Left ventricle myocardium inferior (tissue), 1 donor: ENCODE data around the gene SENP1. TPM values are rescaled to one million over a fixed set of nuclear protein-coding genes. Genes with fewer than 3 reads are reported as not detected.

Experiments used
- DNase-seq: peaks from one replicate; pipeline ENCODE4 v3.0.0-alpha.2; 2020
- H3K27ac ChIP-seq: fragments of 200-600 bp; replicated peaks from 2 replicates; pipeline ENCODE4 v1.8.0; 2021
- H3K27me3 ChIP-seq: fragments of 200-600 bp; 2 replicates; pipeline ENCODE4 v1.8.0; 2021; ENCODE audit warnings: low read depth
- H3K36me3 ChIP-seq: fragments of 200-600 bp; 2 replicates; pipeline ENCODE4 v1.8.0; 2021
- H3K4me1 ChIP-seq: fragments of 200-600 bp; 2 replicates; pipeline ENCODE4 v1.8.0; 2021
- H3K4me3 ChIP-seq: fragments of 200-600 bp; 2 replicates; pipeline ENCODE4 v1.8.0; 2021; ENCODE audit warnings: mild to moderate bottlenecking, moderate library complexity
- H3K9me3 ChIP-seq: fragments of 200-600 bp; replicated peaks from 2 replicates; pipeline ENCODE4 v1.8.0; 2021
- intact Hi-C: fragments of 100-400 bp; cut with micrococcal nuclease; formaldehyde crosslinking; loops from one replicate; pipeline ENCODE4 v1.11.0; 2022
- total RNA-seq: library from RNA; stranded (reverse); fragmentation: NEBNext Ultra II Directional; extraction: Animal tissue kit (Norgen Biotek cat#: 25700); gene quantifications from one replicate; pipeline ENCODE4 v1.2.1, GENCODE V29; 2021
- TF ChIP-seq, protein P1 (sequence below): fragments of 200-600 bp; IDR thresholded peaks from 2 replicates; pipeline ENCODE4 v1.8.0; 2021; ENCODE audit warnings: antibody characterized with exemption, mild to moderate bottlenecking, borderline replicate concordance
- donor health status: DM: no; HTN: yes; CAD: no; lungs with severe emphysema.

SENP1 gene
- total RNA-seq, 1 donor from 2014 or later, result 5.3 TPM

DNA sequence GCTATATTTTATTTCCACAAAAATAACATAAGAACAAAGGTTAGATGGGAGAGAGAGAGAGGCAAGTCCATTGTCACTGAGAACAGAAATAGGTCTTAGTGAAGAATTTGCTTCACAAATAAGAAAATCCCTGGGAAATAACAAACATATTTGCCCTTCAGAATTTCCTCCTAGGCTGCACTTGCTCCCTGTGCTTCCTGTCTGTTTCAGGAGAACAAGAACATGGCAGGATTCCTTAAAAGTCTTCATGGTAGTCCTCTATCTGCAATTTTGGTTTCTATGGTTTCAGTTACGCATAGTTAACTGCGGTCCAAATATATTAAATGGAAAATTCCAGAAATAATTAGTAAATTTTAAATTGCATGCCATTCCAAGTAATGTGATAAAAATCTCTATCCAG lies 34.1 kb downstream of the SENP1 start:
- DNase-seq, result no peak
- no peak overlapping the region for H3K27ac ChIP-seq
- H3K4me1 ChIP-seq, result peaks cover 4% of the 10 kb centered on the region
- H3K27me3 ChIP-seq, result no peaks in the 10 kb centered on the region
- TF ChIP-seq, protein P1, sequence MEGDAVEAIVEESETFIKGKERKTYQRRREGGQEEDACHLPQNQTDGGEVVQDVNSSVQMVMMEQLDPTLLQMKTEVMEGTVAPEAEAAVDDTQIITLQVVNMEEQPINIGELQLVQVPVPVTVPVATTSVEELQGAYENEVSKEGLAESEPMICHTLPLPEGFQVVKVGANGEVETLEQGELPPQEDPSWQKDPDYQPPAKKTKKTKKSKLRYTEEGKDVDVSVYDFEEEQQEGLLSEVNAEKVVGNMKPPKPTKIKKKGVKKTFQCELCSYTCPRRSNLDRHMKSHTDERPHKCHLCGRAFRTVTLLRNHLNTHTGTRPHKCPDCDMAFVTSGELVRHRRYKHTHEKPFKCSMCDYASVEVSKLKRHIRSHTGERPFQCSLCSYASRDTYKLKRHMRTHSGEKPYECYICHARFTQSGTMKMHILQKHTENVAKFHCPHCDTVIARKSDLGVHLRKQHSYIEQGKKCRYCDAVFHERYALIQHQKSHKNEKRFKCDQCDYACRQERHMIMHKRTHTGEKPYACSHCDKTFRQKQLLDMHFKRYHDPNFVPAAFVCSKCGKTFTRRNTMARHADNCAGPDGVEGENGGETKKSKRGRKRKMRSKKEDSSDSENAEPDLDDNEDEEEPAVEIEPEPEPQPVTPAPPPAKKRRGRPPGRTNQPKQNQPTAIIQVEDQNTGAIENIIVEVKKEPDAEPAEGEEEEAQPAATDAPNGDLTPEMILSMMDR, result no peak
- H3K9me3 ChIP-seq, result no peaks in the 10 kb centered on the region
- intact Hi-C loops, result no loop called here
- H3K36me3 ChIP-seq, result peaks cover 82% of the 10 kb centered on the region
- no peak overlapping the region for H3K4me3 ChIP-seq

DNA sequence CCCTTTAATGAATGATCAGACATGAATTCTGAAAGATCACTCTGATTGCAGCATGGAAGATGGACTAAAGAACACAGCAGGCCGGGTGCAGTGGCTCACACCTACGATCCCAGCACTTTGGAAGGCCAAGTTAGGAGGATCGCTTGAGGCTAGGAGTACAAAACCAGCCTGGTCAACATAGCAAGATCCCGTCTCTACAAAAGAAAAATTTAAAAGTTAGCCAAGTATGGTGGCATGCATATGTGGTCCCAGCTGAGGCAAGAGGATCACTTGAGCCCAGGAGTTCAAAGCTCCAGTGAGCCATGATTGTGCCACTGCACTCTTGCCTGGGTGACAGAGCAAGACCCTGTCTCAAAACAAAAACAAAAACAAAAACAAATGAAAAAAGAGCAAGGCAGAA lies 35.1 kb downstream of the SENP1 start:
- intact Hi-C loops, result no loop called here
- Histone ChIP-seq H3K36me3 (peaks cover 93% of the 10 kb centered on the region), H3K27ac (no peak overlapping the region)

DNA sequence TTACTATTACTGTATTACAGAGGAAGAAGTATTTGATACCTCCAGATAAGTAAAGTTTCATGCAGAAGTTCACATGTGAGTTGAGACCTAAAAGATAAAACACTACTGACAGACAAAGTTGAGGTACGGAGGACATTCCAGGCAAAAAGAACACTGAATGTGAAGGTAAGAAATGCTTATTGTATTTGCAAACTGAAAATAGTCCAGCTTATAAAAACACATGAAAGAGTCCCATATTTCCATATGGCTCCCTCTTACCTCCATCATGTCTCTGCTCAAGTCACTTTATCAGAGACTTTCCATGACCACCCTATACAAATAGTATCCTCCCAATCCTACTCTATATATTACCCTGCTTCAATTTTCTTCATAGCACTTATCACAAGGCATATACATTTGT lies 35.8 kb downstream of the SENP1 start:
- H3K9me3 ChIP-seq, result no peaks in the 10 kb centered on the region
- no peak overlapping the region for H3K4me3 ChIP-seq
- no peaks in the 10 kb centered on the region for H3K4me1 ChIP-seq
- intact Hi-C loops, result no loop called here
- H3K27ac ChIP-seq, result no peak overlapping the region
- no peak for DNase-seq
- peaks cover 97% of the 10 kb centered on the region for H3K36me3 ChIP-seq
- no peaks in the 10 kb centered on the region for H3K27me3 ChIP-seq
- TF ChIP-seq, protein P1, result no peak

More for the DNA sequence above, 35.1 kb downstream of the SENP1 start:
- Histone ChIP-seq H3K9me3 (no peaks in the 10 kb centered on the region), H3K4me3 (no peak overlapping the region), H3K27me3 (no peaks in the 10 kb centered on the region), H3K4me1 (no peaks in the 10 kb centered on the region)
- no peak for DNase-seq
- TF ChIP-seq, protein P1, result no peak

DNA sequence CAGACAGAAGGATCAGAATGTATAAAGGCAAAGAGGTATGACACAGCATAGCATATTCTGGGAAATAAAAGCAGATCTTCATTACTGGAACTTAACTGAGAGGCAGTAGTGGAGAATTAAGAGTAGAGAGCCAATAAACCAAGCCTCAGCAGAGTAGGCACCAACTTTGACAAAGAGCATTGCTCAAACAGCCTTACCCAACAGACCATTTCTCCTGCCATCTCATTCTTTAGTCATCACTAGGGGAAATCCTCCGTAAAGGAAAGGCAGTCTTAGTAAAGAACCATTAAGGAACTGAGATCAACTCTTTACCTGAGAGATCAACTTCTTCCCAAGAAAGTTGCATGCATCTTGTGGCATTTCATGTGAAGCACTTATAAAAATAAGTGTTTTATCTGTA lies 36.6 kb downstream of the SENP1 start:
- H3K9me3 ChIP-seq, result no peaks in the 10 kb centered on the region
- H3K36me3 ChIP-seq, result peaks cover 97% of the 10 kb centered on the region
- no peak overlapping the region for H3K4me3 ChIP-seq
- TF ChIP-seq, protein P1, result no peak
- intact Hi-C loops, result no loop called here
- DNase-seq, result no peak
- H3K27ac ChIP-seq, result no peak overlapping the region
- no peaks in the 10 kb centered on the region for H3K4me1 ChIP-seq
- H3K27me3 ChIP-seq, result no peaks in the 10 kb centered on the region

DNA sequence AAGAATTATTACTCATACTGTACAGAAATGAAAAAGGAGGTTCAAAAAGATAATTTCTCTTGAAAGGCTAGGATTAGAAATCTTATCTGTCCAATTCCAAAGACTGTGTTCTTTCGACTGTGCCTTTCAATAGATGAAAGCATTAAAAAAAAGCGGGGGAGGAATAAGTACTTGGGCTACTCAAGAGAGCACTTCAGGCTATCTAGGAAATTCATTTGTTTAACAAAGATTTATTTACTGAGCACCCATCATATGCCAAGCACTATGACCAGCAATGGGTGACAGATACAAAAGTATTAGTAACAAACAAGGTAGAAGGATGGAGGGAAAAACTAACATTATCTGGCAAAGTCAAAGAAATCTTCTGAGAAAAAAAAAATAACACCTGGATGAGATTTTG lies 37.4 kb downstream of the SENP1 start:
- Histone ChIP-seq H3K27me3 (no peaks in the 10 kb centered on the region), H3K4me1 (no peaks in the 10 kb centered on the region), H3K4me3 (no peak overlapping the region), H3K27ac (no peak overlapping the region), H3K36me3 (peaks cover 97% of the 10 kb centered on the region), H3K9me3 (no peaks in the 10 kb centered on the region)
- intact Hi-C loops, result no loop called here
- no peak for DNase-seq
- TF ChIP-seq, protein P1, result no peak
